ENCODE measurements around the gene AOC2.

DNA sequence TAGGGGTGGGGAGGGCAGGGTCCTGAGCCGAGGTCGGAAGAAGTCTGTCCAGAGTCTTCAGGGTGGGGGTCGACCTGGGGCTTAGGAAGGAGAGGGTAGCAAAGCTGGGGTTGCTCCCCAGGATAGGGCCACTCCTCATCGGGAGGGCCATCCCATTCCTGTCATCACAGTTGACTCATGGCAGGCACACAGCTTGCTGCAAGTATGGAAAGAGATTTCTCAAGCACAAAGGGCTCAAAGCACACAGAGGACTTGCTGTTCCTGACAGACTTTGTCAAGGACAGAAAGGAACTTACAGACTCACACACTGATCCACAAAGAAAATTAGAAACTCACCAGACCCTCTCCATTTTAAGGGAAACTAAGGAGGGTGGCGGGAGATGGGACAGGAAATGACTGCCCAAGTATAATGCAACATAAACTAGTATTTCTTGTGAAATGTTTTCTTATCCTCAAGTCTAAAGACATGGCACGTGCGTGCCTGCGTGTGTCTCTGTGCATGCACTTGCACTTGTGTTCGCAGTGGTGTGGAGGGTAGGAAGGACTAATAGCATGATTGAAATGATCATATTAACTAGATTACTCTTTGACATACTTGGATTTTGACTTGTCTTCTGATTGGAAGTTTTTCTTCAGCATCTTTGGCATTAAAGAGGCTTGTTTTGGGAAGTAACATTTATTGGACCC, 2.4 kb downstream of the AOC2 start:
- TF ChIP-seq, protein P1, sequence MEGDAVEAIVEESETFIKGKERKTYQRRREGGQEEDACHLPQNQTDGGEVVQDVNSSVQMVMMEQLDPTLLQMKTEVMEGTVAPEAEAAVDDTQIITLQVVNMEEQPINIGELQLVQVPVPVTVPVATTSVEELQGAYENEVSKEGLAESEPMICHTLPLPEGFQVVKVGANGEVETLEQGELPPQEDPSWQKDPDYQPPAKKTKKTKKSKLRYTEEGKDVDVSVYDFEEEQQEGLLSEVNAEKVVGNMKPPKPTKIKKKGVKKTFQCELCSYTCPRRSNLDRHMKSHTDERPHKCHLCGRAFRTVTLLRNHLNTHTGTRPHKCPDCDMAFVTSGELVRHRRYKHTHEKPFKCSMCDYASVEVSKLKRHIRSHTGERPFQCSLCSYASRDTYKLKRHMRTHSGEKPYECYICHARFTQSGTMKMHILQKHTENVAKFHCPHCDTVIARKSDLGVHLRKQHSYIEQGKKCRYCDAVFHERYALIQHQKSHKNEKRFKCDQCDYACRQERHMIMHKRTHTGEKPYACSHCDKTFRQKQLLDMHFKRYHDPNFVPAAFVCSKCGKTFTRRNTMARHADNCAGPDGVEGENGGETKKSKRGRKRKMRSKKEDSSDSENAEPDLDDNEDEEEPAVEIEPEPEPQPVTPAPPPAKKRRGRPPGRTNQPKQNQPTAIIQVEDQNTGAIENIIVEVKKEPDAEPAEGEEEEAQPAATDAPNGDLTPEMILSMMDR (IDR thresholded peaks at IDR 0.05; ENCODE audit: low read depth, low read length, poor library complexity, severe bottlenecking), result no peak
- TF ChIP-seq EZH2phosphoT487 (IDR thresholded peaks at IDR 0.05; ENCODE audit: borderline replicate concordance, low read length), result no peak

Data from DOHH2 (cell line).